KMS-11 (cell line): ENCODE data around the gene CP.

Experiments
- H2AFZ ChIP-seq: fragments of 200-600 bp; sonication (generic); 2 replicates; pipeline ENCODE4 v1.6.1; 2016; ENCODE audit warnings: antibody characterized with exemption, mixed run types, low read depth
- H3K27ac ChIP-seq: fragments of 200-600 bp; sonication (generic); 2 replicates; pipeline ENCODE4 v1.6.1; 2016; ENCODE audit warnings: mild to moderate bottlenecking, mixed run types
- H3K27me3 ChIP-seq: fragments of 200-600 bp; sonication (generic); 2 replicates; pipeline ENCODE4 v1.6.1; 2017; ENCODE audit warnings: mild to moderate bottlenecking, low read depth, mixed run types, moderate library complexity; ENCODE audit not compliant: insufficient read depth
- H3K36me3 ChIP-seq: fragments of 200-600 bp; sonication (generic); 2 replicates; pipeline ENCODE4 v1.6.1; 2017; ENCODE audit warnings: mild to moderate bottlenecking, mixed run types; ENCODE audit not compliant: insufficient read depth
- H3K4me1 ChIP-seq: fragments of 200-600 bp; sonication (generic); 2 replicates; pipeline ENCODE4 v1.6.1; 2016; ENCODE audit warnings: mild to moderate bottlenecking, low read depth, mixed run types; ENCODE audit not compliant: poor library complexity, severe bottlenecking
- H3K4me2 ChIP-seq: fragments of 200-600 bp; sonication (generic); 2 replicates; pipeline ENCODE4 v1.7.0; 2016; ENCODE audit warnings: mild to moderate bottlenecking, mixed run types
- H3K4me3 ChIP-seq: fragments of 200-600 bp; sonication (generic); IDR thresholded peaks from 2 replicates; pipeline ENCODE4 v1.6.1; 2017; ENCODE audit warnings: low read depth, low read length, mixed read lengths; ENCODE audit not compliant: insufficient read depth
- H3K79me2 ChIP-seq: fragments of 200-600 bp; sonication (generic); 2 replicates; pipeline ENCODE4 v1.6.1; 2016; ENCODE audit warnings: low read depth, mixed run types; ENCODE audit not compliant: insufficient read depth
- H3K9ac ChIP-seq: fragments of 200-600 bp; sonication (generic); 2 replicates; pipeline ENCODE4 v1.6.1; 2016; ENCODE audit warnings: mild to moderate bottlenecking, mixed run types
- H4K20me1 ChIP-seq: fragments of 200-600 bp; sonication (generic); 2 replicates; pipeline ENCODE4 v1.6.1; 2016; ENCODE audit warnings: mild to moderate bottlenecking, mixed run types; ENCODE audit not compliant: insufficient read depth
- TF ChIP-seq, protein P1 (sequence below): fragments of 200-600 bp; sonication (generic); conservative IDR thresholded peaks from 2 replicates; pipeline ENCODE4 v1.6.1; 2017; ENCODE audit warnings: low read depth, mild to moderate bottlenecking, antibody characterized with exemption, low read length, moderate library complexity, mixed read lengths

Gene CP

DNA sequence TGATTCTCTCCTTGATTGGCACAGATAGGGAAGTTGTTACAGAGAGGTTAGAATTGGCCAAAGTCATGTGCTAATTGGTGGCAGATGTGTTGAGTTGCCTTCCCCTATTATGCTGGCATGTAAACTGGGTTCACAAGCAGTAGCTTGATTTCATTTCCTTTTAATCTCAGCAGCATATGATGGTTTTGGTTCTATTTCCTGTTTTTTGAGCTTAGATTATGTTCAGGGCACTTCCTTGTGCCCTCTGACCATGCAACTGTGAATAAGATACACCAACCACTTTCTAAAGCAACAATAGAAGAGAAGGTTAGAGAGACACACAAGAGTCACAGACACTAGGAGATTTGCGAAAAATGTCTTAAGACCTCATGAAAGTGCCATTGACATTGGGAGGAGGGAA is 75.7 kb downstream of the CP start:
- Histone ChIP-seq H3K9ac (no peak overlapping the region), H3K79me2 (no peaks in the 10 kb centered on the region; the same call in 1 of the 2 replicates), H3K4me3 (no peak overlapping the region), H2AFZ (no peak overlapping the region), H3K4me1 (peaks cover 40% of the 10 kb centered on the region), H3K27ac (no peak overlapping the region), H3K4me2 (peak overlapping the region; percentile 4; the same call in 1 of the 2 replicates), H4K20me1 (no peaks in the 10 kb centered on the region), H3K27me3 (no peaks in the 10 kb centered on the region), H3K36me3 (no peaks in the 10 kb centered on the region)
- TF ChIP-seq, protein P1, sequence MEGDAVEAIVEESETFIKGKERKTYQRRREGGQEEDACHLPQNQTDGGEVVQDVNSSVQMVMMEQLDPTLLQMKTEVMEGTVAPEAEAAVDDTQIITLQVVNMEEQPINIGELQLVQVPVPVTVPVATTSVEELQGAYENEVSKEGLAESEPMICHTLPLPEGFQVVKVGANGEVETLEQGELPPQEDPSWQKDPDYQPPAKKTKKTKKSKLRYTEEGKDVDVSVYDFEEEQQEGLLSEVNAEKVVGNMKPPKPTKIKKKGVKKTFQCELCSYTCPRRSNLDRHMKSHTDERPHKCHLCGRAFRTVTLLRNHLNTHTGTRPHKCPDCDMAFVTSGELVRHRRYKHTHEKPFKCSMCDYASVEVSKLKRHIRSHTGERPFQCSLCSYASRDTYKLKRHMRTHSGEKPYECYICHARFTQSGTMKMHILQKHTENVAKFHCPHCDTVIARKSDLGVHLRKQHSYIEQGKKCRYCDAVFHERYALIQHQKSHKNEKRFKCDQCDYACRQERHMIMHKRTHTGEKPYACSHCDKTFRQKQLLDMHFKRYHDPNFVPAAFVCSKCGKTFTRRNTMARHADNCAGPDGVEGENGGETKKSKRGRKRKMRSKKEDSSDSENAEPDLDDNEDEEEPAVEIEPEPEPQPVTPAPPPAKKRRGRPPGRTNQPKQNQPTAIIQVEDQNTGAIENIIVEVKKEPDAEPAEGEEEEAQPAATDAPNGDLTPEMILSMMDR = no peak

- H4K20me1 ChIP-seq = no peaks in the 10 kb centered on the region
- TF ChIP-seq, protein P1 = no peak
- H3K4me2 ChIP-seq = peak overlapping the region; percentile 4; the same call in 1 of the 2 replicates
- H3K4me3 ChIP-seq = no peak overlapping the region
- no peak overlapping the region for H3K9ac ChIP-seq
- H3K27me3 ChIP-seq = no peaks in the 10 kb centered on the region
- peaks cover 34% of the 10 kb centered on the region for H3K4me1 ChIP-seq
- H3K79me2 ChIP-seq = no peaks in the 10 kb centered on the region; the same call in 1 of the 2 replicates
- no peak overlapping the region for H2AFZ ChIP-seq
- H3K27ac ChIP-seq = no peak overlapping the region
- H3K36me3 ChIP-seq = no peaks in the 10 kb centered on the region
Measured at GRCh38 chr3:149145356-149145755, 76.3 kb downstream of the CP start.

GRCh38 chr3:149142682-149143081 is 78.9 kb downstream of the CP start:
- H3K79me2 ChIP-seq = no peaks in the 10 kb centered on the region; the same call in 1 of the 2 replicates
- H3K9ac ChIP-seq = no peak overlapping the region
- H4K20me1 ChIP-seq = no peaks in the 10 kb centered on the region
- TF ChIP-seq, protein P1 = no peak
- no peaks in the 10 kb centered on the region for H3K27me3 ChIP-seq
- no peak overlapping the region for H3K4me2 ChIP-seq
- no peak overlapping the region for H2AFZ ChIP-seq
- H3K4me1 ChIP-seq = peaks cover 22% of the 10 kb centered on the region
- H3K36me3 ChIP-seq = no peaks in the 10 kb centered on the region
- no peak overlapping the region for H3K4me3 ChIP-seq
- H3K27ac ChIP-seq = no peak overlapping the region

- H3K4me3 ChIP-seq = no peak overlapping the region
- TF ChIP-seq, protein P1 = no peak
- H2AFZ ChIP-seq = no peak overlapping the region
- H4K20me1 ChIP-seq = no peaks in the 10 kb centered on the region
- peaks cover 38% of the 10 kb centered on the region for H3K4me1 ChIP-seq
- no peak overlapping the region for H3K9ac ChIP-seq
- H3K4me2 ChIP-seq = no peak overlapping the region
- no peak overlapping the region for H3K27ac ChIP-seq
- H3K79me2 ChIP-seq = peaks cover 48% of the 10 kb centered on the region
- no peaks in the 10 kb centered on the region for H3K36me3 ChIP-seq
- H3K27me3 ChIP-seq = no peaks in the 10 kb centered on the region
Measured at GRCh38 chr3:149134575-149134974, 87.1 kb downstream of the CP start.
